ENCODE data around the gene EXTL1.

DNA sequence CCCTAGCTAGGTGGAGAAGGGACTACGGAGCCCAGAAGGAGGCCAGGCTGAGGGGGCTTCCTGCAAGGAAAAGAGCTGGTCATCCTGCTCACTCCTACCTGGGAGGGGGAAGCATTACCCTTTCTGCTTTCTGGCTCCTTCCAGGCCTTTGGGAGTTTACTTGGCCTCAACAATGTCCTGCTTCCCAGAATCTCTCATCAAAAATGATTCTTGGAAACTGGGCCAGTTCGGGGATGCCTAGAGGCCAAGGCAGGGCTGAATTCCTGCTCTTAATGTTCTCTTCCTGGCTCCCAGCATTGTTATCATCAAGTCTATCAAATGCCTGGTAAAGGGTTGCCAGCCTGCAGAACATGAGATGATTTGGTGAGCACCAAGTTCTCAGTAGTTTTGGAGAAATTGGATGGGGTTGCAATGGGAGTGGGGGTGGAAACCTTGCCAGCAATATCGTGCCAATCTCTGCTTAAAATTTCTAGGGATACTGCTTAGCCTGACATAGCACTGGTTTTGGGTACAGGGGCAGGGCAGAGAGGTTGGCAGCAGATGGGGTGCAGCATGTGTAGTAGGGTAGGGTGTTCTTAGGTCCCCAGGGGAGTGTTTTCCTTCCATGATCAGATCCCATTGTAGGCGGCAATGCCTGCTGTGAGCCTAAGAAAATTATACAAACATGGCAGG is 16.0 kb upstream of the EXTL1 start:
- TF ChIP-seq, protein P1, sequence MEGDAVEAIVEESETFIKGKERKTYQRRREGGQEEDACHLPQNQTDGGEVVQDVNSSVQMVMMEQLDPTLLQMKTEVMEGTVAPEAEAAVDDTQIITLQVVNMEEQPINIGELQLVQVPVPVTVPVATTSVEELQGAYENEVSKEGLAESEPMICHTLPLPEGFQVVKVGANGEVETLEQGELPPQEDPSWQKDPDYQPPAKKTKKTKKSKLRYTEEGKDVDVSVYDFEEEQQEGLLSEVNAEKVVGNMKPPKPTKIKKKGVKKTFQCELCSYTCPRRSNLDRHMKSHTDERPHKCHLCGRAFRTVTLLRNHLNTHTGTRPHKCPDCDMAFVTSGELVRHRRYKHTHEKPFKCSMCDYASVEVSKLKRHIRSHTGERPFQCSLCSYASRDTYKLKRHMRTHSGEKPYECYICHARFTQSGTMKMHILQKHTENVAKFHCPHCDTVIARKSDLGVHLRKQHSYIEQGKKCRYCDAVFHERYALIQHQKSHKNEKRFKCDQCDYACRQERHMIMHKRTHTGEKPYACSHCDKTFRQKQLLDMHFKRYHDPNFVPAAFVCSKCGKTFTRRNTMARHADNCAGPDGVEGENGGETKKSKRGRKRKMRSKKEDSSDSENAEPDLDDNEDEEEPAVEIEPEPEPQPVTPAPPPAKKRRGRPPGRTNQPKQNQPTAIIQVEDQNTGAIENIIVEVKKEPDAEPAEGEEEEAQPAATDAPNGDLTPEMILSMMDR (IDR thresholded peaks at IDR 0.05 in 2 of 3, conservative IDR thresholded peaks at IDR 0.05 in 1 of 3; ENCODE audit: borderline replicate concordance in 1 of 3, insufficient read depth in 1 of 3, low read depth in 2 of 3, low read length in 2 of 3) = no peak
- TF ChIP-seq EZH2 (IDR thresholded peaks at IDR 0.05) = no peak
- TF ChIP-seq, protein P2, sequence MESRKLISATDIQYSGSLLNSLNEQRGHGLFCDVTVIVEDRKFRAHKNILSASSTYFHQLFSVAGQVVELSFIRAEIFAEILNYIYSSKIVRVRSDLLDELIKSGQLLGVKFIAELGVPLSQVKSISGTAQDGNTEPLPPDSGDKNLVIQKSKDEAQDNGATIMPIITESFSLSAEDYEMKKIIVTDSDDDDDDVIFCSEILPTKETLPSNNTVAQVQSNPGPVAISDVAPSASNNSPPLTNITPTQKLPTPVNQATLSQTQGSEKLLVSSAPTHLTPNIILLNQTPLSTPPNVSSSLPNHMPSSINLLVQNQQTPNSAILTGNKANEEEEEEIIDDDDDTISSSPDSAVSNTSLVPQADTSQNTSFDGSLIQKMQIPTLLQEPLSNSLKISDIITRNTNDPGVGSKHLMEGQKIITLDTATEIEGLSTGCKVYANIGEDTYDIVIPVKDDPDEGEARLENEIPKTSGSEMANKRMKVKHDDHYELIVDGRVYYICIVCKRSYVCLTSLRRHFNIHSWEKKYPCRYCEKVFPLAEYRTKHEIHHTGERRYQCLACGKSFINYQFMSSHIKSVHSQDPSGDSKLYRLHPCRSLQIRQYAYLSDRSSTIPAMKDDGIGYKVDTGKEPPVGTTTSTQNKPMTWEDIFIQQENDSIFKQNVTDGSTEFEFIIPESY (IDR thresholded peaks at IDR 0.05; ENCODE audit: extremely low read depth, insufficient replicate concordance, low read length) = no peak
- TF ChIP-seq POLR2A (IDR thresholded peaks at IDR 0.05; ENCODE audit: borderline replicate concordance, extremely low read depth, insufficient read depth, insufficient read length) = no peak
- TF ChIP-seq ZFX (IDR thresholded peaks at IDR 0.05) = no peak
- TF ChIP-seq, protein P3, sequence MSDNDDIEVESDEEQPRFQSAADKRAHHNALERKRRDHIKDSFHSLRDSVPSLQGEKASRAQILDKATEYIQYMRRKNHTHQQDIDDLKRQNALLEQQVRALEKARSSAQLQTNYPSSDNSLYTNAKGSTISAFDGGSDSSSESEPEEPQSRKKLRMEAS (IDR thresholded peaks at IDR 0.05) = no peak
- no peak for TF ChIP-seq SRF (IDR thresholded peaks at IDR 0.05; ENCODE audit: low read depth)
- TF ChIP-seq EZH2phosphoT487 (IDR thresholded peaks at IDR 0.05; ENCODE audit: borderline replicate concordance) = no peak
- TF ChIP-seq RAD21 (IDR thresholded peaks at IDR 0.05; ENCODE audit: low read depth) = no peak
- TF ChIP-seq, protein P4, sequence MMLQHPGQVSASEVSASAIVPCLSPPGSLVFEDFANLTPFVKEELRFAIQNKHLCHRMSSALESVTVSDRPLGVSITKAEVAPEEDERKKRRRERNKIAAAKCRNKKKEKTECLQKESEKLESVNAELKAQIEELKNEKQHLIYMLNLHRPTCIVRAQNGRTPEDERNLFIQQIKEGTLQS (IDR thresholded peaks at IDR 0.05) = no peak
